ENCODE measurements around the gene HOMEZ. TPM values are rescaled to one million over a fixed set of nuclear protein-coding genes. Genes with fewer than 3 reads are reported as not detected.
A peak's percentile ranks its signal among the peaks of the same experiment; 100 is the strongest.
"Not testable (repeated sequence)": the region's sequence is repeated elsewhere in the genome, so short reads cannot be mapped to it uniquely, and the experiment has no call there.

Gene HOMEZ
- total RNA-seq, 1 experiment from 2014 or later = 4.9 TPM

- Histone ChIP-seq H3K36me3 (no peaks in the 10 kb centered on the region), H3K27me3 (replicated peaks) (no peaks in the 10 kb centered on the region), H3K4me1 (replicated peaks) (peaks cover 18% of the 10 kb centered on the region), H3K27ac (0 out of 2 replicates have a peak overlapping the region, but pooled peaks have one; percentile 9), H3K4me3 (no peak overlapping the region), H3K9me3 (replicated peaks) (no peaks in the 10 kb centered on the region)
- DNase-seq (ENCODE audit: low read depth in 1 of 2, low spot score in 2 of 2) = no peak
Measured at GRCh38 chr14:23242076-23242475, 43.9 kb downstream of the HOMEZ start.

GRCh38 chr14:23241061-23241715 lies 44.7 kb downstream of the HOMEZ start:
- H3K27ac ChIP-seq; H3K4me3 ChIP-seq; DNase-seq (ENCODE audit: low read depth in 1 of 2, low spot score in 2 of 2); H3K9me3 ChIP-seq (replicated peaks); H3K27me3 ChIP-seq (replicated peaks); H3K36me3 ChIP-seq: not testable (repeated sequence)
- H3K4me1 ChIP-seq (replicated peaks) = peaks cover 18% of the 10 kb centered on the region

GRCh38 chr14:23240661-23241060 lies 45.3 kb downstream of the HOMEZ start:
- Histone ChIP-seq H3K9me3 (replicated peaks) (no peaks in the 10 kb centered on the region), H3K27ac (no peak overlapping the region), H3K27me3 (replicated peaks) (no peaks in the 10 kb centered on the region), H3K36me3 (no peaks in the 10 kb centered on the region), H3K4me1 (replicated peaks) (peaks cover 18% of the 10 kb centered on the region), H3K4me3 (no peak overlapping the region)
- DNase-seq (ENCODE audit: low read depth in 1 of 2, low spot score in 2 of 2) = no peak

DNA sequence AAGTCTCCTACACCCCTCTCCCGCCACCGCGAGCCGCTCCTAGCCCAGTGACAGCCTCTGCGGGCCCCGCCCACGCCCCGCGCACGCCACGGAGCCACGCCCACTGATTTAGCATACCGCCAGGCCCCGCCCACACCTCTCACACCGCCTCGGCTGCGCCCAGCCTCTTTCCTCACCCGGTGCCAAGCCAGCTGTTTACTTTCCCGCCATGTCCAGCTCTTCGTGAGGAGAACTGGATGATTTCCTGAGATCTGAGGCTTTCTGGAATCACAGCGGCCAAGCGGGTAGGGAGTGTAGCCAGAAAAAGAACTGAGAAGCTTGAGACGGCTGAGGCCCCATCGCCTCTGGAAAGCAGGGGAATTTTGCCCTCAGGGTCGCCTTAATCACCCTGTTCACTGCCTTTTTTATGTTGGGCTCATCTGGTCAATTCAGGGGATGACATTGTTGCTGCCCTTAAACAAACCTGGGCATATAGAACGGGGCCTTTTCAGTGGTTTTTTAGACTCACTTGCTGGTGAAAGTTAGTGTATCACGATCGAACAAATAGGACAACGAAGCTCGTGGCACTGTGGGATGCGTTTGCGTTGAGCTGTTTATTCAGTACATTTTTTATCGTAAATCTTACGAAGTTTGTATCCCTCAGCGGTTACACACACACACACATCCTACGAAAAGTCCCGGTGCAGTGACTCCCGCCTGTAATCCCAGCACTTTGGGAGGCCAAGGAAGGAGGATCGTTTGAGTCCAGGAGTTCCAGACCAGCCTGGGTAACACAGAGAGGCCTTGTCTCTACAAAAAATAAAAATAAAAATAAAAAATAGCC lies 47.9 kb downstream of the HOMEZ start, which contains the start of gene RNF212B:
Gene RNF212B (plus strand): TSS at position 165 of the 823 bp plus-strand sequence. CDS start 2,410 bp downstream, outside the sequence.
- Histone ChIP-seq H3K4me3 (peak within 1 kb of the TSS; percentile 14; the same call in 1 of the 2 replicates), H3K4me1 (replicated peaks) (peaks cover 15% of the 10 kb centered on the region), H3K36me3 (no peaks in the 10 kb centered on the region), H3K27me3 (replicated peaks) (no peaks in the 10 kb centered on the region), H3K27ac (no peak within 1 kb of the TSS), H3K9me3 (replicated peaks) (no peaks in the 10 kb centered on the region)
- DNase-seq (ENCODE audit: low read depth in 1 of 2, low spot score in 2 of 2) = peak; percentile 57 to 87

GRCh38 chr14:23232241-23232808 lies 53.6 kb downstream of the HOMEZ start:
- H3K27ac ChIP-seq; H3K9me3 ChIP-seq (replicated peaks); H3K27me3 ChIP-seq (replicated peaks); H3K4me1 ChIP-seq (replicated peaks); H3K36me3 ChIP-seq; DNase-seq (ENCODE audit: low read depth in 1 of 2, low spot score in 2 of 2); H3K4me3 ChIP-seq: not testable (repeated sequence)

DNA sequence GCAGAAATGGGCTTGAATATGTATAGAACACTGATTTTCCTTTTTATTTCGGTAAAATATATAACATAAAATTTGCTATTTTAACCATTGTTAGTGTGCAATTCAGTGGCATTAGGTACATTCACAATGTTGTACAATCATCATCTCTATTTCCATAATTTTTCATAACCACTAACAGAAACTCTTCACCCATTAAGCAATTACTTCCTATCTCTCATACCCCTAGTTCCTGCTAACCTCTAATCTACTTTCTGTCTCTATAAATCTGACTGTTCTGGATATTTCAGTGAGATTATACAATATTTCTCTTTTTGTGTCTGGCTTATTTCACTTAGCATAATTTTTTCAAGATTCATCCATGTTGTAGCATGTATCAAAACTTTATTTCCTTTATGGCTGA lies 57.1 kb downstream of the HOMEZ start:
- Histone ChIP-seq H3K27ac (no peak overlapping the region), H3K4me3 (no peak overlapping the region), H3K9me3 (replicated peaks) (no peaks in the 10 kb centered on the region), H3K27me3 (replicated peaks) (no peaks in the 10 kb centered on the region), H3K4me1 (replicated peaks) (no peaks in the 10 kb centered on the region), H3K36me3 (no peaks in the 10 kb centered on the region)
- DNase-seq (ENCODE audit: low read depth in 1 of 2, low spot score in 2 of 2) = no peak

- H3K4me3 ChIP-seq = no peak overlapping the region
- no peak for DNase-seq (ENCODE audit: low read depth in 1 of 2, low spot score in 2 of 2)
- H3K36me3 ChIP-seq = no peaks in the 10 kb centered on the region
- H3K27me3 ChIP-seq (replicated peaks) = 0 out of 2 replicates have a peak, but pooled peaks cover under 1% of the 10 kb centered on the region
- H3K9me3 ChIP-seq (replicated peaks) = no peaks in the 10 kb centered on the region
- no peak overlapping the region for H3K27ac ChIP-seq
- H3K4me1 ChIP-seq (replicated peaks) = no peaks in the 10 kb centered on the region
Measured at GRCh38 chr14:23227566-23227965, 58.4 kb downstream of the HOMEZ start.

DNA sequence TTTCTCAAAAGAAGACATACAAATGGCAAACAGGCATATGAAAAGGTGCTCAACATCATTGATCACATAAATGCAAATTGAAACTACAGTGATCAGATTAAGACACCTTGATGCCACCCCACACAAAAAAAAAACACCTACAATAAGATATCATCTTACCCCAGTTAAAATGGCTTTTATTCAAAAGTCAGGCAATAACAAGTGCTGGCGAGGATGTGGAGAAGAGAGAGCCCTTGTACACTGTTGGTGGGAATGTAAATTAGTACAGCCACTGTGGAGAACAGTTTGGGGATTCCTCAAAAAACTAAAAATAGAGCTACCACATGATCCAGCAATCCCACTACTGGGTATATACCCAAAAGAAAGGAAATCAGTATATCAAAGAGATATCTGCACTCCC lies 61.0 kb downstream of the HOMEZ start:
- H3K4me3 ChIP-seq; H3K36me3 ChIP-seq; H3K27ac ChIP-seq; DNase-seq (ENCODE audit: low read depth in 1 of 2, low spot score in 2 of 2); H3K27me3 ChIP-seq (replicated peaks); H3K9me3 ChIP-seq (replicated peaks); H3K4me1 ChIP-seq (replicated peaks): not testable (repeated sequence)

Other genes starting within 250 kb of the HOMEZ start
- gene PSMB11, start 243.9 kb downstream of the HOMEZ start, total RNA-seq (2014; rRNA removed; shearing (Covaris generic)) = not detected in 2 replicates
- 4.8 and 9.1 TPM in 2 replicates for gene CDH24, start 228.6 kb downstream of the HOMEZ start, total RNA-seq (2014; rRNA removed; shearing (Covaris generic))
- gene ACIN1, start 191.0 kb downstream of the HOMEZ start, total RNA-seq (2014; rRNA removed; shearing (Covaris generic)) = 34.1 and 68.2 TPM in 2 replicates
- gene C14orf119, start 190.6 kb downstream of the HOMEZ start, total RNA-seq (2014; rRNA removed; shearing (Covaris generic)) = 33.1 and 37.9 TPM in 2 replicates
- not detected in 2 replicates for gene CIROP, start 181.1 kb downstream of the HOMEZ start, total RNA-seq (2014; rRNA removed; shearing (Covaris generic))
- not detected in 2 replicates for gene CEBPE, start 166.9 kb downstream of the HOMEZ start, total RNA-seq (2014; rRNA removed; shearing (Covaris generic))
- 0.45 TPM in 1 of 2 replicates, not detected in the other for gene SLC7A8, start 102.5 kb downstream of the HOMEZ start, total RNA-seq (2014; rRNA removed; shearing (Covaris generic))
- gene RNF212B, start 48.2 kb downstream of the HOMEZ start, total RNA-seq (2014; rRNA removed; shearing (Covaris generic)) = not detected in 2 replicates
- 1.2 and 2.1 TPM in 2 replicates for gene PPP1R3E, start 16.7 kb upstream of the HOMEZ start, total RNA-seq (2014; rRNA removed; shearing (Covaris generic))
- gene BCL2L2, start 20.7 kb upstream of the HOMEZ start, total RNA-seq (2014; rRNA removed; shearing (Covaris generic)) = 17.4 and 18.0 TPM in 2 replicates
- gene PABPN1, start 35.3 kb upstream of the HOMEZ start, total RNA-seq (2014; rRNA removed; shearing (Covaris generic)) = 76.2 and 93.4 TPM in 2 replicates
- gene SLC22A17, start 66.8 kb upstream of the HOMEZ start, total RNA-seq (2014; rRNA removed; shearing (Covaris generic)) = 1.7 and 3.2 TPM in 2 replicates
- not detected in 2 replicates for gene EFS, start 79.0 kb upstream of the HOMEZ start, total RNA-seq (2014; rRNA removed; shearing (Covaris generic))
- not detected in 2 replicates for gene IL25, start 86.7 kb upstream of the HOMEZ start, total RNA-seq (2014; rRNA removed; shearing (Covaris generic))
- gene CMTM5, start 90.9 kb upstream of the HOMEZ start, total RNA-seq (2014; rRNA removed; shearing (Covaris generic)) = not detected in 2 replicates
- gene MYH6, start 122.1 kb upstream of the HOMEZ start, total RNA-seq (2014; rRNA removed; shearing (Covaris generic)) = not detected in 2 replicates
- gene MYH7, start 149.5 kb upstream of the HOMEZ start, total RNA-seq (2014; rRNA removed; shearing (Covaris generic)) = not detected in 2 replicates
- 51.6 and 53.1 TPM in 2 replicates for gene NGDN, start 183.6 kb upstream of the HOMEZ start, total RNA-seq (2014; rRNA removed; shearing (Covaris generic))

All from SJSA1 (cell line).